Neural cell (in vitro differentiated cells): ENCODE measurements around the gene ACTN1.

ENCODE experiments used
- CTCF ChIP-seq: fragments of 450-650 bp; IDR thresholded peaks from 2 replicates; pipeline ENCODE4 v1.5.1; 2014; ENCODE audit warnings: antibody characterized with exemption, mild to moderate bottlenecking, moderate library complexity; ENCODE audit not compliant: poor library complexity, severe bottlenecking
- RAD21 ChIP-seq: fragments of 450-650 bp; conservative IDR thresholded peaks from 2 replicates; pipeline ENCODE4 v1.6.1; 2014; ENCODE audit warnings: antibody characterized with exemption, mild to moderate bottlenecking, moderate library complexity
- TAF1 ChIP-seq: IDR thresholded peaks from 2 replicates; pipeline ENCODE4 v1.6.1; 2012; ENCODE audit warnings: low read depth

GRCh38 chr14:68950111-68950510 lies 29.0 kb downstream of the ACTN1 start:
- TF ChIP-seq CTCF (no peak), RAD21 (no peak), TAF1 (no peak)
